Measurements from ENCODE around the gene VPS37C.

DNA sequence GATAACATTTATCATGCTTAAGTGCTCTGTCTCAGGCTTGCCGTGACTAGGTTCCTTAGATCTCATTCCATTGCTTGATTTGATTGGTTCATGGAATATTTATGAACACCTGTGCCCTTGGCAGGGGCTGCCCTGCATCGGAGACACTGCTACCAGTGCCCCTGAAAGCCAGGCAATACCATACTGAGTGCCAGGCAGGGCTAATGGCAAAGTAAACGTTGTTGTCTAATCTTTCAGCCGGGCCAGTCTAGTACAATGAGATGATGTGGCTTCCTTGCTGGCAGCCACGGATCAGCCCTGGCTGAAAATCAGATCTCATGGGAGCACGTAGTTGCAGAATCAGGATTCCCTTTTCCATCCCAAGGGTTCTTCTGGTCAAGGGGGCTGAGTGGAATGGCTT lies 37.1 kb upstream of the VPS37C start:
- TF ChIP-seq, protein P1, sequence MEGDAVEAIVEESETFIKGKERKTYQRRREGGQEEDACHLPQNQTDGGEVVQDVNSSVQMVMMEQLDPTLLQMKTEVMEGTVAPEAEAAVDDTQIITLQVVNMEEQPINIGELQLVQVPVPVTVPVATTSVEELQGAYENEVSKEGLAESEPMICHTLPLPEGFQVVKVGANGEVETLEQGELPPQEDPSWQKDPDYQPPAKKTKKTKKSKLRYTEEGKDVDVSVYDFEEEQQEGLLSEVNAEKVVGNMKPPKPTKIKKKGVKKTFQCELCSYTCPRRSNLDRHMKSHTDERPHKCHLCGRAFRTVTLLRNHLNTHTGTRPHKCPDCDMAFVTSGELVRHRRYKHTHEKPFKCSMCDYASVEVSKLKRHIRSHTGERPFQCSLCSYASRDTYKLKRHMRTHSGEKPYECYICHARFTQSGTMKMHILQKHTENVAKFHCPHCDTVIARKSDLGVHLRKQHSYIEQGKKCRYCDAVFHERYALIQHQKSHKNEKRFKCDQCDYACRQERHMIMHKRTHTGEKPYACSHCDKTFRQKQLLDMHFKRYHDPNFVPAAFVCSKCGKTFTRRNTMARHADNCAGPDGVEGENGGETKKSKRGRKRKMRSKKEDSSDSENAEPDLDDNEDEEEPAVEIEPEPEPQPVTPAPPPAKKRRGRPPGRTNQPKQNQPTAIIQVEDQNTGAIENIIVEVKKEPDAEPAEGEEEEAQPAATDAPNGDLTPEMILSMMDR (IDR thresholded peaks at IDR 0.05) = no peak
- TF ChIP-seq POLR2A (IDR thresholded peaks at IDR 0.05) = no peak

Data from upper lobe of left lung (tissue), 4 donors.